Breast epithelium (tissue), 4 donors: ENCODE measurements around the gene KRTAP5-3. TPM values are rescaled to one million over a fixed set of nuclear protein-coding genes. Genes with fewer than 3 reads are reported as not detected.

Experiments
- DNase-seq, 2 donors: peaks; one replicate each; pipeline ENCODE4 v3.0.0-alpha.2; 2019; ENCODE audit warnings: low spot score in 2 of 2
- H3K27ac ChIP-seq, 2 donors: fragments of 200-600 bp; sonication (generic) in 1 of 2; one replicate each; pipeline ENCODE4 v1.5.1; 2016 to 2019; ENCODE audit warnings: mild to moderate bottlenecking in 1 of 2
- H3K27me3 ChIP-seq, 2 donors: fragments of 200-600 bp; sonication (generic) in 1 of 2; one replicate each; pipeline versions ENCODE4 v1.5.1 to v1.6.0; 2017 to 2019; ENCODE audit warnings: control low read depth in 1 of 2, mild to moderate bottlenecking in 1 of 2
- H3K36me3 ChIP-seq: fragments of 200-600 bp; one replicate; pipeline ENCODE4 v1.5.1; 2019
- H3K4me1 ChIP-seq, 2 donors: fragments of 200-600 bp; sonication (generic); one replicate each; pipeline ENCODE4 v1.5.1; 2016 to 2019; ENCODE audit warnings: control low read depth in 1 of 2
- H3K4me3 ChIP-seq, 3 donors: fragments of 200-600 bp; sonication (generic); 1 replicate in 2 of 3; 2 replicates in 1 of 3; pipeline ENCODE4 v1.5.1; 2016 to 2019; ENCODE audit warnings: mild to moderate bottlenecking in 3 of 3, moderate library complexity in 2 of 3
- H3K9me3 ChIP-seq, 2 donors: fragments of 200-600 bp; sonication (generic) in 1 of 2; one replicate each; pipeline ENCODE4 v1.5.1; 2016 to 2019; ENCODE audit warnings: control low read depth in 1 of 2
- CTCF ChIP-seq, 3 donors: fragments of 450-650 bp; IDR thresholded peaks; one replicate each; pipeline ENCODE4 v1.5.1; 2016 to 2017; ENCODE audit warnings: antibody characterized with exemption in 3 of 3, mild to moderate bottlenecking in 3 of 3, moderate library complexity in 3 of 3
- POLR2A ChIP-seq: fragments of 450-650 bp; IDR thresholded peaks from one replicate; pipeline ENCODE4 v1.6.1; 2016; ENCODE audit warnings: antibody characterized with exemption, mild to moderate bottlenecking, moderate library complexity
- POLR2AphosphoS5 ChIP-seq, 3 donors: sonication (generic); formaldehyde crosslinking; IDR thresholded peaks; one replicate each; pipeline ENCODE4 v1.6.1; 2017; ENCODE audit warnings: antibody characterized with exemption in 3 of 3
- intact Hi-C: fragments of 100-400 bp; cut with DNase I; formaldehyde crosslinking; loops from one replicate; pipeline ENCODE4 v1.15.1; 2023; ENCODE audit warnings: low total_unique reads
- total RNA-seq, 3 donors: library from RNA; depleted of rRNA; stranded (reverse); fragments of >200 nt; gene quantifications; one replicate each; pipeline ENCODE4 v1.1.0, GENCODE V29; 2016

Gene KRTAP5-3
- total RNA-seq, 3 donors from 2014 or later = not detected

- H3K27ac ChIP-seq = no peak overlapping the region
- TF ChIP-seq POLR2AphosphoS5 (IDR thresholded peaks at IDR 0.05) (peak in 1 of 3 donors; percentile 20), CTCF (IDR thresholded peaks at IDR 0.05) (no peak), POLR2A (no peak)
- H3K4me3 ChIP-seq = no peak overlapping the region
- no peaks in the 10 kb centered on the region for H3K4me1 ChIP-seq
- H3K27me3 ChIP-seq = no peaks in the 10 kb centered on the region
- H3K36me3 ChIP-seq = no peaks in the 10 kb centered on the region
- intact Hi-C loops = no loop called here
- no peak for DNase-seq
- H3K9me3 ChIP-seq = no peaks in the 10 kb centered on the region
Observed at GRCh38 chr11:1566381-1567051, 41.7 kb downstream of the KRTAP5-3 start.

GRCh38 chr11:1565904-1566247, 42.4 kb downstream of the KRTAP5-3 start:
- H3K9me3 ChIP-seq = no peaks in the 10 kb centered on the region
- TF ChIP-seq CTCF (IDR thresholded peaks at IDR 0.05) (no peak), POLR2A (no peak), POLR2AphosphoS5 (IDR thresholded peaks at IDR 0.05) (no peak)
- no peak overlapping the region for H3K27ac ChIP-seq
- no peak for DNase-seq
- intact Hi-C loops = no loop called here
- no peaks in the 10 kb centered on the region for H3K27me3 ChIP-seq
- H3K4me3 ChIP-seq = no peak overlapping the region
- H3K4me1 ChIP-seq = no peaks in the 10 kb centered on the region
- H3K36me3 ChIP-seq = no peaks in the 10 kb centered on the region

DNA sequence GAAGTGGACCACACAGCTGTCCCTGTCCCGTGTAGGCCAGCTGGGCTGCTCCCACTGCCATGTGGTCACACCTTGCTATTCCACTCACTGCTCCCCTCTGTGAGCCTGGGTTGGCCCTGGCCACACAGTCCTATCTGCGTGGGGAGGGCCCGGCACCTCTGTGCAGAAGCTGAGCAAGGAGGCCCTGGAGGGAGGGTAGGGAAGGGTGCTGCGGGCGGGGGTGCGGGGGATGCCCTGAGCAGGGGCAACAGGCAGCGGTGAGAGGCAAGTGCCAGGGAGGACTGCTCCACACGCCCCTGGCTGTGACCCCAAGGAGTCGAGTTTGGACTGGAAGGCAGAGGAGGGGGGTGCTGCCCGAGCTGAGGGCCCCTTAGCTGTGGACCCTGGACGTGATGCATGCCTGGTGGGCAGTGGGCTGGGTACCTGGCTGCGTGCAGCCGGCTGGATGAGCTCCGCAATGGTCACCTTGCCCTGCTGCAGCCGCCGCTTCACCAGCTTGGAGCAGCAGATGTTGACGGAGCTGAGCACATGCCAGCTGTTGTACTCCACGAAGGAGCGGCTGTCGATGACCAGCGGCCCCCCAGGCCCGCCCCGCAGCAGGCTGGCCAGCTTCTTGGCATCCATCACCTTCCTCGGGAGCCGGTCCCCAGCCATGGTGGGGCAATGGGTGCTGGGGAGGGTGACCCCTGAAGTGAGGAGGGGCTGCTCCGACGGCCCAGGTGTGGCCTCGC, 42.9 kb downstream of the KRTAP5-3 start:
- Histone ChIP-seq H3K9me3 (no peaks in the 10 kb centered on the region), H3K27ac (no peak overlapping the region), H3K4me3 (no peak overlapping the region), H3K4me1 (no peaks in the 10 kb centered on the region), H3K27me3 (no peaks in the 10 kb centered on the region), H3K36me3 (no peaks in the 10 kb centered on the region)
- no peak for TF ChIP-seq POLR2A
- no peak for TF ChIP-seq POLR2AphosphoS5 (IDR thresholded peaks at IDR 0.05)
- TF ChIP-seq CTCF (IDR thresholded peaks at IDR 0.05) = no peak
- intact Hi-C loops = no loop called here
- DNase-seq = no peak

- intact Hi-C loops = no loop called here
- no peak for DNase-seq
- Histone ChIP-seq H3K27ac (no peak overlapping the region), H3K9me3 (no peaks in the 10 kb centered on the region), H3K4me1 (no peaks in the 10 kb centered on the region), H3K27me3 (no peaks in the 10 kb centered on the region), H3K36me3 (no peaks in the 10 kb centered on the region), H3K4me3 (no peak overlapping the region)
- no peak for TF ChIP-seq POLR2A
- no peak for TF ChIP-seq CTCF (IDR thresholded peaks at IDR 0.05)
- TF ChIP-seq POLR2AphosphoS5 (IDR thresholded peaks at IDR 0.05) = peak in 1 of 3 donors; percentile 11
Observed at GRCh38 chr11:1564535-1565172, 43.6 kb downstream of the KRTAP5-3 start.
